Measurements from ENCODE around the gene HAGHL. TPM values are rescaled to one million over a fixed set of nuclear protein-coding genes. Genes with fewer than 3 reads are reported as not detected.
"Not testable (repeated sequence)": the region's sequence is repeated elsewhere in the genome, so short reads cannot be mapped to it uniquely, and the experiment has no call there.

Gene HAGHL
- total and polyA plus RNA-seq, 7 experiments from 2014 or later, result 0.72 to 14.6 (median 9.4) TPM

DNA sequence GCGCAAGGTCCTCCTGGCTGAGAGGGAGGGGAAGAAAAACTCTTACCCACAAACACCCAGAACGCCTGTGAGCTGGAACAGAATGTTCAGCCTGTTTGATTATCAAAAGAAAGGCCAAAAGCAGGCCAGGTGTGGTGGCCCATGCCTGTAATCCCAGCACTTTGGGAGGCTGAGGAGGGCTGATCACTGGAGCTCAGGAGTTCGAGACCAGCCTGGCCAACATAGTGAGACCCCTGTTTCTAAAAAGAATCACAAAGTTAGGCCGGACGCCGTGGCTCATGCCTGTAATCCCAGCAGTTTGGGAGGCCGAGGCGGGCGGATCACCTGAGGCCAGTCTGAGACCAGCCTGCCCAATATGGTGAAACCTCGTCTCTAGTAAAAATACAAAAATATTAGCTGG lies 49.4 kb downstream of the HAGHL start:
- H3K36me3 ChIP-seq (ENCODE audit: control insufficient read depth in 2 of 3, insufficient read depth in 3 of 3, low read length in 3 of 3); CTCF ChIA-PET; H3K4me1 ChIP-seq (ENCODE audit: control insufficient read depth in 2 of 2, insufficient read depth in 2 of 2, low read length in 2 of 2); H3K27ac Mint-ChIP-seq; intact Hi-C loops (cut with micrococcal nuclease); H3K9me3 ChIP-seq (ENCODE audit: control insufficient read depth in 2 of 3, low read length in 3 of 3); H3K4me3 Mint-ChIP-seq; ATAC-seq; H3K27me3 ChIP-seq (ENCODE audit: control insufficient read depth in 2 of 2, insufficient read depth in 2 of 2, low read length in 2 of 2); H3K4me3 ChIP-seq (ENCODE audit: low read length); H3K9me3 Mint-ChIP-seq; H3K27ac ChIP-seq (ENCODE audit: low read depth, low read length); H3K4me1 Mint-ChIP-seq; H3K36me3 Mint-ChIP-seq; DNase-seq; H3K27me3 Mint-ChIP-seq: not testable (repeated sequence)
- POLR2A ChIA-PET, result interaction anchor here (0.9 kb wide), 1 partner anchor 7 kb away, joined by 3 read pairs; no protein-coding TSS in a partner anchor

DNA sequence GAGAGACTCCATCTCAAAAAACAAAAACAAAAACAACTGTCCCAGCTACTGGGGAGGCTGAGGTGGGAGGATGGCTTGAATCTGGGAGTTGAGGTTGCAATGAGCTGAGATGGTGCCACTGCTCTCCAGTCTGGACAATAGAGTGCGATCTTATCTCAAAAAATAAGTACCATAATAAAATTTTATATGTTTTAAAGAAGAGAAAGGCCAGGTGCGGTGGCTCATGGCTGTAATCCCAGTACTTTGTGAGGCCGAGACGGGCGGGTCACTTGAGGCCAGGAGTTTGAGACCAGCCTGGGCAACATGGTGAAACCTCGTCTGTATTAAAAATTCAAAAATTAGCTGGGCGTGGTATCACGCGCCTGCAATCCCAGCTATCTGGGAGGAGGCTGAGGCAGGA lies 49.9 kb downstream of the HAGHL start:
- Mint-ChIP-seq H3K27ac (no peak overlapping the region), H3K36me3 (no peaks in the 10 kb centered on the region), H3K4me3 (no peak overlapping the region), H3K4me1 (peaks cover 0 to 2% (median 0%) of the 10 kb centered on the region in 7 donors), H3K9me3 (no peaks in the 10 kb centered on the region), H3K27me3 (no peaks in the 10 kb centered on the region)
- H3K27ac ChIP-seq (ENCODE audit: low read depth, low read length), result no peak overlapping the region
- H3K36me3 ChIP-seq (ENCODE audit: control insufficient read depth in 2 of 3, insufficient read depth in 3 of 3, low read length in 3 of 3), result no peaks in the 10 kb centered on the region
- no peaks in the 10 kb centered on the region for H3K9me3 ChIP-seq (ENCODE audit: control insufficient read depth in 2 of 3, low read length in 3 of 3)
- no peaks in the 10 kb centered on the region for H3K27me3 ChIP-seq (ENCODE audit: control insufficient read depth in 2 of 2, insufficient read depth in 2 of 2, low read length in 2 of 2)
- DNase-seq (no peak), ATAC-seq (no peak)
- POLR2A ChIA-PET, result interaction anchor here (0.7 kb wide), 1 partner anchor 53 kb away, joined by 4 read pairs; no protein-coding TSS in a partner anchor
- no peaks in the 10 kb centered on the region for H3K4me1 ChIP-seq (ENCODE audit: control insufficient read depth in 2 of 2, insufficient read depth in 2 of 2, low read length in 2 of 2)
- no peak overlapping the region for H3K4me3 ChIP-seq (ENCODE audit: low read length)
- intact Hi-C loops (cut with micrococcal nuclease), result no loop called here
- CTCF ChIA-PET, result no interaction called here

DNA sequence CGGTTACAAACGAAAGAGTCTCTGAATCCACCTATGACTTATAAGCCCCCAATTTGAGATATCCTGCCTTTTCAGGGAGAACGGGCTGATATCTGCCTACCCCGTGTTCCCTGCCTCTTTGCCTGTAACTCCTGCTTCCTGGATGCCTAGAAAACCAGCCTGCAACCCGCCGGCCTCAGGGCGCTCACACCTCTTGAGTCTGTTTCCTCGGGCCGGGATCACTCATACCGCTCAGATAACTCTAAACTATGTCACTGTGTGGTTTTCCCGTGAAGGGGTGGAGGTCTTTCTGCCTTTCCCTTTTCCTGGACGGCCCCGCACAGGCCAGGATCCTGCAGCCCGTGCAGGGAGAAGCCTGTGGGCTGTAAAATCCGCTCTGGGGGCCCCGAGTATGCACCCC lies 50.9 kb downstream of the HAGHL start:
- ChIA-PET POLR2A (no interaction called here), CTCF (no interaction called here)
- ATAC-seq (no peak), DNase-seq (no peak)
- Mint-ChIP-seq H3K9me3 (no peaks in the 10 kb centered on the region), H3K4me1 (peaks cover 0 to 2% (median 0%) of the 10 kb centered on the region in 7 donors), H3K27ac (no peak overlapping the region), H3K4me3 (no peak overlapping the region), H3K27me3 (no peaks in the 10 kb centered on the region), H3K36me3 (no peaks in the 10 kb centered on the region)
- Histone ChIP-seq H3K9me3 (ENCODE audit: control insufficient read depth in 2 of 3, low read length in 3 of 3) (no peaks in the 10 kb centered on the region), H3K4me3 (ENCODE audit: low read length) (no peak overlapping the region), H3K27ac (ENCODE audit: low read depth, low read length) (no peak overlapping the region), H3K36me3 (ENCODE audit: control insufficient read depth in 2 of 3, insufficient read depth in 3 of 3, low read length in 3 of 3) (no peaks in the 10 kb centered on the region), H3K27me3 (ENCODE audit: control insufficient read depth in 2 of 2, insufficient read depth in 2 of 2, low read length in 2 of 2) (no peaks in the 10 kb centered on the region), H3K4me1 (ENCODE audit: control insufficient read depth in 2 of 2, insufficient read depth in 2 of 2, low read length in 2 of 2) (no peaks in the 10 kb centered on the region)
- intact Hi-C loops (cut with micrococcal nuclease), result no loop called here

DNA sequence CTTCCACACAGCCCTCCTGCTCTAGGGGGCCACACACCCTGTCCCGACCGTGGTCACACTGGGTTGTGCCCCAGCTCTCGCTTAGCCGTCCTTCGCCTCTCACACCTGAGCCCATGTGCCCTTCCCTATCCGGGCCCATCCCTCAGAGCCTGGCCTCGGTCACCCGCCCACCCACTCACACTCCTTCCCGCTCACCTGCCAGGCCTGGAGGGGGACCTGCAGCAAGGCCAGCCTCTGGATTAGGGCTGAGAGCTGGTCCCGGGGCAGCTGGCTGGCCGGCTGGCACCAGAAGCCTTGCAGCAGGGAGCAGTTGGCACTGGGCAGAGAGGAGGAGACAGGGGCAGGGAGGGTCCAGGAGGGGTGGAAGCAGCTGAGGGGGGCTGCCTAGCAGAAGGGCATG lies 51.5 kb downstream of the HAGHL start:
- H3K27ac Mint-ChIP-seq, result no peak overlapping the region
- no peaks in the 10 kb centered on the region for H3K27me3 Mint-ChIP-seq
- ChIA-PET CTCF (no interaction called here), POLR2A (no interaction called here)
- no peaks in the 10 kb centered on the region for H3K27me3 ChIP-seq (ENCODE audit: control insufficient read depth in 2 of 2, insufficient read depth in 2 of 2, low read length in 2 of 2)
- H3K4me3 Mint-ChIP-seq, result no peak overlapping the region
- H3K9me3 ChIP-seq (ENCODE audit: control insufficient read depth in 2 of 3, low read length in 3 of 3), result no peaks in the 10 kb centered on the region
- no peak overlapping the region for H3K4me3 ChIP-seq (ENCODE audit: low read length)
- intact Hi-C loops (cut with micrococcal nuclease), result no loop called here
- H3K36me3 ChIP-seq (ENCODE audit: control insufficient read depth in 2 of 3, insufficient read depth in 3 of 3, low read length in 3 of 3), result no peaks in the 10 kb centered on the region
- no peak for ATAC-seq
- no peak overlapping the region for H3K27ac ChIP-seq (ENCODE audit: low read depth, low read length)
- no peaks in the 10 kb centered on the region for H3K4me1 ChIP-seq (ENCODE audit: control insufficient read depth in 2 of 2, insufficient read depth in 2 of 2, low read length in 2 of 2)
- H3K4me1 Mint-ChIP-seq, result peaks cover 0 to 2% (median 0%) of the 10 kb centered on the region in 7 donors
- no peaks in the 10 kb centered on the region for H3K9me3 Mint-ChIP-seq
- no peak for DNase-seq
- H3K36me3 Mint-ChIP-seq, result no peaks in the 10 kb centered on the region

DNA sequence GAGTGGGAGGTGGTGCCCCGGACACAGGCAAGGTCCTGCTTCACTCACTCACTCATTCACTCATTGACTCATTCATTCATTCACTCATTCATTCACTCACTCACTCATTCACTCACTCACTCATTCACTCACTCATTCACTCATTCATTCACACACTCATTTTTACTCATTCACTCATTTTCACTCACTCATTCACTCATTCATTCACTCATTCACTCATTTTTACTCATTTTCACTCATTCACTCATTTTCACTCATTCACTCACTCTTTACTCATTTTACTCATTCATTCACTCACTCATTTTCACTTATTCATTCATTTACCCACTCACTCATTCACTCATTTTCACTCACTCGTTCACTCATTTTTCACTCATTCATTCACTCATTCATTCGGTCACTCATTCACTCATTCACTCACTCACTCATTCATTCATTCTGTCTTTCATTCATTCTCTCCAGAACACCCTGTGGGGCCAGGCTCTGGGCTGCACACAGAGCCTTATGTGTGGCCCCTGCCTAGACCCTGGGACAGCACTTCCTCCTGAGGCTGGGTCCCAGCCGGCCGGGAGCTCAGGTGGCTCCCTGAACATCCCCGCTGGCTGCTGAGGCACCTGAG lies 52.1 kb downstream of the HAGHL start:
- no peaks in the 10 kb centered on the region for H3K4me1 ChIP-seq (ENCODE audit: control insufficient read depth in 2 of 2, insufficient read depth in 2 of 2, low read length in 2 of 2)
- ChIA-PET POLR2A (no interaction called here), CTCF (no interaction called here)
- ATAC-seq, result no peak
- no peak overlapping the region for H3K27ac Mint-ChIP-seq
- H3K9me3 Mint-ChIP-seq, result no peaks in the 10 kb centered on the region
- no peaks in the 10 kb centered on the region for H3K9me3 ChIP-seq (ENCODE audit: control insufficient read depth in 2 of 3, low read length in 3 of 3)
- no peaks in the 10 kb centered on the region for H3K27me3 Mint-ChIP-seq
- no peak overlapping the region for H3K4me3 Mint-ChIP-seq
- peaks cover 0 to 2% (median 0%) of the 10 kb centered on the region in 7 donors for H3K4me1 Mint-ChIP-seq
- no peak overlapping the region for H3K4me3 ChIP-seq (ENCODE audit: low read length)
- H3K27me3 ChIP-seq (ENCODE audit: control insufficient read depth in 2 of 2, insufficient read depth in 2 of 2, low read length in 2 of 2), result no peaks in the 10 kb centered on the region
- H3K27ac ChIP-seq (ENCODE audit: low read depth, low read length), result no peak overlapping the region
- DNase-seq, result no peak
- H3K36me3 Mint-ChIP-seq, result no peaks in the 10 kb centered on the region
- intact Hi-C loops (cut with micrococcal nuclease), result no loop called here
- no peaks in the 10 kb centered on the region for H3K36me3 ChIP-seq (ENCODE audit: control insufficient read depth in 2 of 3, insufficient read depth in 3 of 3, low read length in 3 of 3)

Small RNAs within 50 kb of the gene (microRNA-seq; reads per million reads assigned to microRNA genes)
- gene MIR662 (ENCODE audit: borderline microRNAs expressed), result not detected

Other genes with a start within 250 kb of the HAGHL start
- 10 to 100 TPM; 51.0 to 89.8 (median 55.6) TPM for gene CAPN15, start 199.4 kb upstream of the HAGHL start, total RNA-seq
- 1 to 10 TPM; 3.2 to 7.5 TPM for gene CAPN15, start 199.4 kb upstream of the HAGHL start, polyA plus RNA-seq
- gene PRR35, start 166.7 kb upstream of the HAGHL start, total RNA-seq, result not detected
- not detected for gene PRR35, start 166.7 kb upstream of the HAGHL start, polyA plus RNA-seq
- 1 to 10 TPM; 1.6 to 5.8 (median 3.2) TPM for gene NHLRC4, start 160.1 kb upstream of the HAGHL start, total RNA-seq
- gene NHLRC4, start 160.1 kb upstream of the HAGHL start, polyA plus RNA-seq, result 1 to 10 TPM; 4.6 to 5.1 TPM
- gene PIGQ, start 157.1 kb upstream of the HAGHL start, total RNA-seq, result 10 to 100 TPM; 27.1 to 63.0 (median 45.1) TPM
- gene PIGQ, start 157.1 kb upstream of the HAGHL start, polyA plus RNA-seq, result 10 to 100 TPM; 12.3 to 16.2 TPM
- gene RAB40C, start 137.0 kb upstream of the HAGHL start, total RNA-seq, result 10 to 100 TPM; 15.8 to 23.2 (median 17.8) TPM
- gene RAB40C, start 137.0 kb upstream of the HAGHL start, polyA plus RNA-seq, result 10 to 100 TPM in 1 of 2 donors, 1 to 10 TPM in 1; 7.9 to 17.5 TPM
- gene WFIKKN1, start 96.1 kb upstream of the HAGHL start, total RNA-seq, result under 1 TPM; 0.34 to 0.81 (median 0.56) TPM
- not detected for gene WFIKKN1, start 96.1 kb upstream of the HAGHL start, polyA plus RNA-seq
- gene METTL26, start 90.8 kb upstream of the HAGHL start, total RNA-seq, result 10 to 100 TPM; 41.7 to 97.5 (median 64.0) TPM
- gene METTL26, start 90.8 kb upstream of the HAGHL start, polyA plus RNA-seq, result 10 to 100 TPM; 95.8 to 96.9 TPM
- 10 to 100 TPM; 21.4 to 33.6 (median 28.8) TPM for gene MCRIP2, start 85.3 kb upstream of the HAGHL start, total RNA-seq
- gene MCRIP2, start 85.3 kb upstream of the HAGHL start, polyA plus RNA-seq, result 10 to 100 TPM; 26.8 to 35.8 TPM
- 10 to 100 TPM; 11.7 to 70.6 (median 13.9) TPM for gene WDR90, start 77.7 kb upstream of the HAGHL start, total RNA-seq
- under 1 TPM; 0.56 to 0.63 TPM for gene WDR90, start 77.7 kb upstream of the HAGHL start, polyA plus RNA-seq
- 100 to 1,000 TPM; 145 to 232 (median 186) TPM for gene RHOT2, start 59.0 kb upstream of the HAGHL start, total RNA-seq
- gene RHOT2, start 59.0 kb upstream of the HAGHL start, polyA plus RNA-seq, result 10 to 100 TPM; 32.7 to 56.7 TPM
- 1 to 10 TPM in 4 of 5 experiments, under 1 TPM in 1; 0.65 to 3.1 (median 1.6) TPM for gene RHBDL1, start 51.4 kb upstream of the HAGHL start, total RNA-seq
- not detected for gene RHBDL1, start 51.4 kb upstream of the HAGHL start, polyA plus RNA-seq
- gene STUB1, start 46.7 kb upstream of the HAGHL start, total RNA-seq, result 100 to 1,000 TPM in 1 of 5 experiments, 10 to 100 TPM in 4; 68.6 to 105 (median 77.4) TPM
- 100 to 1,000 TPM; 132 to 159 TPM for gene STUB1, start 46.7 kb upstream of the HAGHL start, polyA plus RNA-seq
- gene JMJD8, start 42.8 kb upstream of the HAGHL start, total RNA-seq, result 10 to 100 TPM; 26.8 to 48.1 (median 37.2) TPM
- gene JMJD8, start 42.8 kb upstream of the HAGHL start, polyA plus RNA-seq, result 10 to 100 TPM; 43.2 to 62.1 TPM
- gene WDR24, start 36.7 kb upstream of the HAGHL start, total RNA-seq, result 10 to 100 TPM; 13.3 to 19.4 (median 16.5) TPM
- 10 to 100 TPM; 10.6 to 21.2 TPM for gene WDR24, start 36.7 kb upstream of the HAGHL start, polyA plus RNA-seq
- gene FBXL16, start 21.3 kb upstream of the HAGHL start, total RNA-seq, result 10 to 100 TPM; 13.2 to 45.4 (median 18.0) TPM
- gene FBXL16, start 21.3 kb upstream of the HAGHL start, polyA plus RNA-seq, result 10 to 100 TPM; 11.1 to 21.1 TPM
- gene METRN, start 12.0 kb upstream of the HAGHL start, total RNA-seq, result 1 to 10 TPM; 4.8 to 5.1 (median 5.0) TPM
- 1 to 10 TPM; 3.7 to 4.5 TPM for gene METRN, start 12.0 kb upstream of the HAGHL start, polyA plus RNA-seq
- 10 to 100 TPM; 11.9 to 20.7 (median 13.6) TPM for gene ANTKMT, start 6.0 kb upstream of the HAGHL start, total RNA-seq
- 10 to 100 TPM; 14.7 to 26.8 TPM for gene ANTKMT, start 6.0 kb upstream of the HAGHL start, polyA plus RNA-seq
- gene CCDC78, start 663 bp upstream of the HAGHL start, total RNA-seq, result 1 to 10 TPM; 2.6 to 4.4 (median 3.0) TPM
- gene CCDC78, start 663 bp upstream of the HAGHL start, polyA plus RNA-seq, result not detected
- gene CIAO3, start 13.9 kb downstream of the HAGHL start, total RNA-seq, result 10 to 100 TPM; 39.0 to 55.5 (median 46.1) TPM
- 10 to 100 TPM; 13.9 to 34.9 TPM for gene CIAO3, start 13.9 kb downstream of the HAGHL start, polyA plus RNA-seq
- under 1 TPM in 1 of 5 experiments, not detected in 4; 0.64 TPM for gene MSLN, start 33.6 kb downstream of the HAGHL start, total RNA-seq
- gene MSLN, start 33.6 kb downstream of the HAGHL start, polyA plus RNA-seq, result not detected
- 10 to 100 TPM; 16.3 to 34.3 (median 30.3) TPM for gene RPUSD1, start 61.3 kb downstream of the HAGHL start, total RNA-seq
- 10 to 100 TPM; 21.2 to 42.9 TPM for gene RPUSD1, start 61.3 kb downstream of the HAGHL start, polyA plus RNA-seq
- 10 to 100 TPM; 32.0 to 74.8 (median 51.7) TPM for gene CHTF18, start 61.5 kb downstream of the HAGHL start, total RNA-seq
- 1 to 10 TPM; 4.5 to 8.2 TPM for gene CHTF18, start 61.5 kb downstream of the HAGHL start, polyA plus RNA-seq
- gene GNG13, start 73.6 kb downstream of the HAGHL start, total RNA-seq, result not detected
- gene GNG13, start 73.6 kb downstream of the HAGHL start, polyA plus RNA-seq, result not detected
- gene LMF1, start 243.9 kb downstream of the HAGHL start, total RNA-seq, result 10 to 100 TPM; 25.9 to 63.1 (median 43.1) TPM
- gene LMF1, start 243.9 kb downstream of the HAGHL start, polyA plus RNA-seq, result 10 to 100 TPM; 10.6 to 19.4 TPM

Data from naive thymus-derived CD4-positive, alpha-beta T cell (primary cell).